NCI-H2107 (cell line): ENCODE results near the gene KLHL29.

Source experiments
- DNase-seq: peaks from one replicate; lab custom pipeline; 2025; lab: John Stamatoyannopoulos, UW

Gene KLHL29

GRCh38 chr2:23476786-23477185 is 91.8 kb downstream of the KLHL29 start:
- DNase-seq, result no peak

GRCh38 chr2:23477392-23477791 is 92.4 kb downstream of the KLHL29 start:
- DNase-seq, result no peak

DNA sequence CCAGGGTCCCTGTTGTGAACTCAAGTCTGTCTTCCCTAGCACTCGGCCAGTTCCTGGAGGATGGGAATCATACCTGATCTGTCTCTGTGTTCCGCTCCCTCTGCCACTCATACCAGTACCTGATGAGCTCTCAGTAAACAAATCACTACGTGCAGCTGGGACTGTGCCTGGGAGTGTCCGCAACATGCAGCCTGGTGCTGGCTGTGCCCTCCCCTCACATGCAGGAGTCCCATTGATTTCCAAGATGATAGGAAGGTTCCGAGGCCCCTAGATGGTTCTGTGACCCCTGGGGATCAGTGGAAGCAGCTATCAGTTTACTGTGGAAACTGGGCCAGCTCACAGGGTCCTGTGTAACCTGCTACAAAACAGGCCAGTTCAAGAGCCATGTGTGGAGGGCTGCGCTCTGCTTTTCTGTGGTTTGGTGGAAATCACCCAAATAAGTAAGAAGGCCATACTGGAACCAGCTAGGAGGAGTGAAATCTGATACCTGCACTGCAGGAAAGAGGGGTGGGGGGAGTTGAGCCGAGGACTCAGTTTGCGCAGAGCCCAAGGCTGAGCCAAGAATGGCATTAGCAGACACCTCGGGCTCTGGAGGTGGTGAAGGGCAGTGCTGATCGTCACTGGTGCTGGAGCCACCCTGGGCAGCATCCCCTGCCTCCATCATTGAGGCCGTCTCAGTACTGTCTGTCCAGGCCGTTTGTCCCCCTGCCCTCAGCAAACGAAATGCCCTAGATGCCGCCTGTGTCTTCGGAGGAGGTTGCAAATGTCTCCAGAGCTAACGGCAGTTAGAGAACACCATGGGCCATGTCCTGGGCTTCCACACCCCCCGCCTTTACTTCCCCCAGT is 93.3 kb downstream of the KLHL29 start:
- DNase-seq, result no peak

- DNase-seq, result no peak
These were observed 94.1 kb downstream of the KLHL29 start for GRCh38 chr2:23478933-23479683.

DNA sequence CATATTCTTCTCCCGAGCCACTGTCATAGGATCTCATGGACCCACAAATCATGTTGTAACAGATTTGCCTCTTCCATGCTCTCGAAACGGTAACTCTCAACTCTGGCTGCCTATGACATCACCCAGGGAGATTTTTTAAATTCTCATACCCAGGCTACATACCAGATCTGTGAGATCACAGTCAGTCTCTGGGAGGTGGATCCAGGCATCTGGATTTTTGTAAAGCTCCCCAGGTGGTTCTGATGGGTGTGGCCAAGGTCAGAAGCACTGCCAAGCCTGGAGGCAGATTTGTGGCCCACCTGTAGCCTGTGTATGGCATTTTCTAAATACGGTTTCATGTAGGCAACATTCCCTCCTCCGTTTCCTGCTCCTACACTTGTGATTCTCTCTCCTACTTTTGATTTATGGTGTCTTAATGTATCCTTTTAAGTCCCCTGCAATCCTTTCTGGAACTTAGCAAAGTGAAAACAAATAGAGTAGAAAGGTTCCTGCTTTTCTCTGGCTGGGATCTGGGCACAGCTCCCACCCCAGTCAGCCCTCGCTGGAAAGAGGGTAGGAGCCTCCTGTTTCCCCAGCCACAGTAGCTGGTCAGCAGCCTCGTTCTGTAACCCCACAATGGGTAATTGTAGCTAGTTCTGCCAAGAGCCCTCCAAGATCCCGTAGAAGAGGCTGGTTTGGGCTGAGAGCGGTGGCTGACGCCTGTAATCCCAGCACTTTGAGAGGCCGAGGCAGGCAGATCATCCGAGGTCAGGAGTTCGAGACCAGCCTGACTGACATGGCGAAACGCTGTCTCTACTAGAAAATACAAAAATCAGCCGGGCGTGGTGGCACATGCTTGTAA is 96.2 kb downstream of the KLHL29 start:
- no peak for DNase-seq

GRCh38 chr2:23482188-23482587 is 97.2 kb downstream of the KLHL29 start:
- no peak for DNase-seq

GRCh38 chr2:23482607-23483006 is 97.6 kb downstream of the KLHL29 start:
- DNase-seq, result no peak

GRCh38 chr2:23483791-23484190 is 98.8 kb downstream of the KLHL29 start:
- no peak for DNase-seq

DNA sequence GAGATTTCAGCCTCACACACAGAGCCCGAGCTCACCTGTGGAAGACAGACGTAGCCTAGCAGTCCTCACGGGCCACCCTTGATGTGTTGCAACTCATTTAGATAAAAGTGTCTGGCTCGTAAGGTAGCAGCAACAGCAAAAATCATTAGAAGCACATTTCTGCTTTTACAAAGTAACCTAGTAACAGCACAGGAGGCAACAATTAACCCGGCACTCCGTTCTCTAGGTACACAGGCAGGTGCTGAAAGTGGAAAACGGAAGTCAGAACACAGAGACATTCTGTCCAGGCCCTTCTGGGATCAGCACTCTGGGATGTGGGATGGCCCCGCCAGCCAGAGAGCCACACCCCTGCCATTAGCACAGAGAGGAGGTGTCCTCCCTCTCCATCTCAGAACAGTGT is 99.3 kb downstream of the KLHL29 start:
- no peak for DNase-seq

GRCh38 chr2:23484767-23485166 is 99.8 kb downstream of the KLHL29 start:
- no peak for DNase-seq

GRCh38 chr2:23485261-23485660 is 100.3 kb downstream of the KLHL29 start:
- DNase-seq, result no peak

- DNase-seq, result no peak
These were observed 101.1 kb downstream of the KLHL29 start for GRCh38 chr2:23485841-23486683.

DNA sequence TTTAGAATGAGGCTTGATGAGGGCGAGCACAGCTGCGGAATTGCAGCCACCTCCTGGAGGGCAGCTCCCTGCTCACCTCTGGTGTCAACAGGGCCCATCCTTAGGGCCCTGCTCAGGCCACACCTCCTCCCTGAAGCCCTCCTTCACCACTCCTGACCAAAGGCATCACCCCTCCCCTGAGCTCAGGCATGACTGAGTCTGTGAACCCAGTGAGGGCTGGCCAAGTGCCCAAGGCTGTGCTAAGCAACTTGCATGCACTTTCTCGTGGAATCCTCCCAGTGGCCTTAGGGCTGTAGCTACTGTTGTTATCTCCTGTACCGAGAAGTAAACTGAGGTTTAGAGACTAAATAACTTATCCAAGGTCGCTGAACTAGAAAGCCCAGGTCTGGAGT is 101.7 kb downstream of the KLHL29 start:
- DNase-seq, result no peak

- no peak for DNase-seq
These were observed 102.9 kb downstream of the KLHL29 start for GRCh38 chr2:23487735-23488492.

GRCh38 chr2:23488584-23488983 is 103.6 kb downstream of the KLHL29 start:
- DNase-seq, result no peak

GRCh38 chr2:23489471-23490322 is 104.7 kb downstream of the KLHL29 start:
- DNase-seq, result no peak

- no peak for DNase-seq
These were observed 106.8 kb downstream of the KLHL29 start for GRCh38 chr2:23491591-23492336.

DNA sequence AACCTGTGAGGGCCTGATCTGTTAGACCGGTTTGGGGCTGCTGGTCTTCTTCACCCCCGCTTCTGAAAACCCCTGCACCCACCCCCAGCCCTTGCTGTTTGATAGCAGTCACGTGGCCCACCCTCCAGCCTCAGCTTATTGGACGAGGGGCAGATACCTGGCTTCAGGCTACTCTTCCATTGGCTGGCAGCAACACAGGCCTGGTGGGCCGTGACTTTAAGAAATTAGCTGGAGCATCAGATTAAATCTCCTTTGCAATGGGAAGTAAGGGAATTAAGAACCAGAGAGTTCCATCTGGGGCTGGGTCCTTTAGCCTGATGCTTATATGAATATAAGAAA is 107.3 kb downstream of the KLHL29 start:
- DNase-seq, result no peak

GRCh38 chr2:23492921-23493320 is 107.9 kb downstream of the KLHL29 start:
- no peak for DNase-seq
